Lower lobe of right lung (tissue), 2 donors: ENCODE results near the gene ZNF18. TPM values are rescaled to one million over a fixed set of nuclear protein-coding genes. Genes with fewer than 3 reads are reported as not detected.

Source experiments
- ATAC-seq, 2 donors: fragments of 200-7000 bp; cut with Tn5 transposase; one replicate each; pipeline ENCODE4 v1.9.1; 2020 to 2022; ENCODE audit warnings: mild to moderate bottlenecking in 2 of 2, moderate library complexity in 2 of 2
- DNase-seq: peaks from one replicate; pipeline ENCODE4 v3.0.0-alpha.2; 2020
- H3K27ac ChIP-seq: fragments of 200-600 bp; one replicate; pipeline ENCODE4 v1.8.0; 2022
- H3K27me3 ChIP-seq: fragments of 200-600 bp; one replicate; pipeline ENCODE4 v1.8.0; 2022; ENCODE audit warnings: low read depth
- H3K36me3 ChIP-seq: fragments of 200-600 bp; one replicate; pipeline ENCODE4 v1.8.0; 2022; ENCODE audit warnings: mild to moderate bottlenecking
- H3K4me1 ChIP-seq: fragments of 200-600 bp; one replicate; pipeline ENCODE4 v1.8.0; 2022
- H3K4me3 ChIP-seq: fragments of 200-600 bp; one replicate; pipeline ENCODE4 v1.8.0; 2022; ENCODE audit warnings: mild to moderate bottlenecking
- H3K9me3 ChIP-seq: fragments of 200-600 bp; one replicate; pipeline ENCODE4 v1.8.0; 2022
- intact Hi-C: fragments of 100-400 bp; cut with DNase I; formaldehyde crosslinking; loops from one replicate; pipeline ENCODE4 v1.11.0; 2022
- total RNA-seq: library from RNA; stranded (reverse); fragmentation: NEBNext Ultra II Directional; extraction: Animal tissue kit (Norgen Biotek cat#: 25700); gene quantifications from one replicate; pipeline ENCODE4 v1.2.1, GENCODE V29; 2021
- TF ChIP-seq, protein P1 (sequence below): fragments of 200-600 bp; IDR thresholded peaks from one replicate; pipeline ENCODE4 v1.8.0; 2022; ENCODE audit warnings: antibody characterized with exemption, mild to moderate bottlenecking
- donor health status: DM: no; HTN: yes; CAD: no; lungs with severe emphysema.

The ZNF18 gene
- total RNA-seq, 1 donor from 2014 or later, result 7.2 TPM

DNA sequence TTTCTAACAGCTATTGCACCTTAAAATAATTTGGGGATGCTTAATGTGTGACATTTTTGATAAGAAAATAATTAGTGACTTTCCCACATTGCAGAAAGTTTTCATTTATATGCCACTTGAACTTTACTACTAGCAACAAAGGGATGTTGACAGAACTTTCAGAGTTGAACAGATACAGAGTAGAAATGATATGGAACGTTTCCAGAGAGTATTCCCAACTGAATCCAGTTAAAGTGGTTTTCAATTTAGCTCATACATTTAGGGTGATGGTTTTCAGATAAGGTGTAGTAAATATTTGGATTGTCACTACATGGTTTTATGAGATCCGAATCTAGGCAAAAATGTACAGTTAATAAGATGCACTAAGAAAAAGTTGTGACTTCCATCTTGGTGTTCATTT lies 40.7 kb upstream of the ZNF18 start:
- no peaks in the 10 kb centered on the region for H3K27me3 ChIP-seq
- H3K27ac ChIP-seq, result no peak overlapping the region
- no peak overlapping the region for H3K4me3 ChIP-seq
- no peaks in the 10 kb centered on the region for H3K36me3 ChIP-seq
- TF ChIP-seq, protein P1, sequence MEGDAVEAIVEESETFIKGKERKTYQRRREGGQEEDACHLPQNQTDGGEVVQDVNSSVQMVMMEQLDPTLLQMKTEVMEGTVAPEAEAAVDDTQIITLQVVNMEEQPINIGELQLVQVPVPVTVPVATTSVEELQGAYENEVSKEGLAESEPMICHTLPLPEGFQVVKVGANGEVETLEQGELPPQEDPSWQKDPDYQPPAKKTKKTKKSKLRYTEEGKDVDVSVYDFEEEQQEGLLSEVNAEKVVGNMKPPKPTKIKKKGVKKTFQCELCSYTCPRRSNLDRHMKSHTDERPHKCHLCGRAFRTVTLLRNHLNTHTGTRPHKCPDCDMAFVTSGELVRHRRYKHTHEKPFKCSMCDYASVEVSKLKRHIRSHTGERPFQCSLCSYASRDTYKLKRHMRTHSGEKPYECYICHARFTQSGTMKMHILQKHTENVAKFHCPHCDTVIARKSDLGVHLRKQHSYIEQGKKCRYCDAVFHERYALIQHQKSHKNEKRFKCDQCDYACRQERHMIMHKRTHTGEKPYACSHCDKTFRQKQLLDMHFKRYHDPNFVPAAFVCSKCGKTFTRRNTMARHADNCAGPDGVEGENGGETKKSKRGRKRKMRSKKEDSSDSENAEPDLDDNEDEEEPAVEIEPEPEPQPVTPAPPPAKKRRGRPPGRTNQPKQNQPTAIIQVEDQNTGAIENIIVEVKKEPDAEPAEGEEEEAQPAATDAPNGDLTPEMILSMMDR, result no peak
- H3K4me1 ChIP-seq, result no peaks in the 10 kb centered on the region
- ATAC-seq, result no peak
- intact Hi-C loops, result no loop called here
- H3K9me3 ChIP-seq, result no peaks in the 10 kb centered on the region
- DNase-seq, result no peak

DNA sequence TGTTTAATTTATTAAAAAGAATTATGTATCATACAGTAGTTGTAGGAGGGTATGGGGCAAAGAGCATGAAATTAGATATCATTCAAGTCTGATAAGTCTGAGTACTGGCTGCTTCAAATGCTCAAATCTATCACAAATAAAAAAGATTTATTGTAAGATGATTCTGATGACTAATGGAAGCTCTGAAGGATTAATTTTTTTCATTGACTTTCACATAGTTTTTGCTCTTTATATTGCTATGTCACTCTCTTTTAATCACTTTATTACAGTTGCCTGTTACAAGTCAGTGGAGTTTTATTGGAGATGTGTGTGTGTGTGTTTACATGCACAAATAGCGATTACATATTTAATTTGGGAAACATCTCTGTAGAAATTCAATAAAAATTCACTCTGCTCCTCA lies 38.4 kb upstream of the ZNF18 start:
- Histone ChIP-seq H3K9me3 (no peaks in the 10 kb centered on the region), H3K4me1 (peaks cover 10% of the 10 kb centered on the region), H3K27ac (no peak overlapping the region), H3K4me3 (no peak overlapping the region), H3K36me3 (no peaks in the 10 kb centered on the region), H3K27me3 (no peaks in the 10 kb centered on the region)
- ATAC-seq, result no peak
- TF ChIP-seq, protein P1, result no peak
- intact Hi-C loops, result no loop called here
- DNase-seq, result no peak

DNA sequence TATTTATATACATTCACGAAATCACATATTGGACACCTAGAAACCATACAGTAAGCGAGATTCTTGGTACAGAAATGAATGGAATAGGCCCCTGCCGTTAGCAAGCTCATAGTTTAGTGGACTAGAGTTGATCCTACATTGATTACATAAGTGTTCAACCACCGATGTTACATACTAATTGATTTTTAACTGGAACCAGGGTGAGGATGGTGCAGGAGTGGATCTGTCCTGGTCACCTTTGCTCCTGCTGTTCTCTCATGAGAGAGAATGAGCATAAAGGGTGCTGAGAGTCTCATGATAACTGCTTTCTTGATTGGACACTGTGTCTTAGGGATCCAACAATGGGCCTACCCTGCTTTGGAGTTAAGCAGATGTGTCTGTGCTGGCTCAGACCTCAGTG lies 37.3 kb upstream of the ZNF18 start:
- ATAC-seq (no peak), DNase-seq (no peak)
- H3K9me3 ChIP-seq, result no peaks in the 10 kb centered on the region
- no peaks in the 10 kb centered on the region for H3K36me3 ChIP-seq
- intact Hi-C loops, result no loop called here
- no peak overlapping the region for H3K4me3 ChIP-seq
- H3K27ac ChIP-seq, result no peak overlapping the region
- peaks cover 11% of the 10 kb centered on the region for H3K4me1 ChIP-seq
- TF ChIP-seq, protein P1, result no peak
- no peaks in the 10 kb centered on the region for H3K27me3 ChIP-seq

DNA sequence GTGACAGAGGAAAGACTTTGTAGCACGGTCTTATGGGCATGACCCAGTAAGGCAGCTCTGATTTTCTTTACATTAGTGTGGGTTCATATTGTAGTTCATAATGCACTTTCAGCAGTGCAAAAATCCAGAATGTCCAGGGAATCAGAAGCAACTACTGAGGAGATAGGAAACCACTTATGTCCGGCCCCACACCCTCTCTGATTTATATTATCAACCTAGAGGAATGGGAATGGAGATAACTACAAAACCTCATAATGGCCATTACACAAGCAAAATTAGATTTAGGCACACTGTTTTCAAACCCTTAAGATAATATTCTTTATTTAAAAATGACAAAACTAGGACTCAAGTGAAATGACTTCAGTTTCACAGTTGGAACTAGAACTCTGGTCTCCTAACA lies 31.3 kb upstream of the ZNF18 start:
- TF ChIP-seq, protein P1, result no peak
- no peaks in the 10 kb centered on the region for H3K36me3 ChIP-seq
- DNase-seq (no peak), ATAC-seq (no peak)
- no peak overlapping the region for H3K27ac ChIP-seq
- intact Hi-C loops, result no loop called here
- H3K4me3 ChIP-seq, result no peak overlapping the region
- H3K4me1 ChIP-seq, result peaks cover 30% of the 10 kb centered on the region
- no peaks in the 10 kb centered on the region for H3K27me3 ChIP-seq
- no peaks in the 10 kb centered on the region for H3K9me3 ChIP-seq

DNA sequence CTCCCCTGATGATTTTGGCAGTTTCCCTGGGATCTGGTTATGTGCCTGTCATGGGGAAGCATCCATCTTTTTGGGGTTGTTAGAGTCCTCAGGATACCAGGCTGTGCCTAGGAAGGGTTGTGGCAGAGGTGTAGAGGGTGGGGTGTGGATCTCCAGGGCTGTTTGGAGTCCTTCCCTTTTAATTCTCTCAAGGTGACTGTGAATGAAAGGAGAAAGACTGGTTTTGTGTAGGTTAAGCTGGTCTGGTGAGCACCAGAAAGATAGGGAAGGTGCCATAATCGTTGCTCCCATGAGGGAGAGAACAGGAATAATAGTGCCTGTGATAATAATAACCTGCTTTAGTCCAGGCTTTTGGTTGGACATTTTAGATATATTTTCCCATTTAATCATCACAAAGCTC lies 30.4 kb upstream of the ZNF18 start:
- ATAC-seq, result no peak
- no peaks in the 10 kb centered on the region for H3K27me3 ChIP-seq
- intact Hi-C loops, result no loop called here
- H3K4me3 ChIP-seq, result no peak overlapping the region
- H3K4me1 ChIP-seq, result peaks cover 34% of the 10 kb centered on the region
- DNase-seq, result no peak
- no peaks in the 10 kb centered on the region for H3K9me3 ChIP-seq
- TF ChIP-seq, protein P1, result no peak
- no peaks in the 10 kb centered on the region for H3K36me3 ChIP-seq
- no peak overlapping the region for H3K27ac ChIP-seq

DNA sequence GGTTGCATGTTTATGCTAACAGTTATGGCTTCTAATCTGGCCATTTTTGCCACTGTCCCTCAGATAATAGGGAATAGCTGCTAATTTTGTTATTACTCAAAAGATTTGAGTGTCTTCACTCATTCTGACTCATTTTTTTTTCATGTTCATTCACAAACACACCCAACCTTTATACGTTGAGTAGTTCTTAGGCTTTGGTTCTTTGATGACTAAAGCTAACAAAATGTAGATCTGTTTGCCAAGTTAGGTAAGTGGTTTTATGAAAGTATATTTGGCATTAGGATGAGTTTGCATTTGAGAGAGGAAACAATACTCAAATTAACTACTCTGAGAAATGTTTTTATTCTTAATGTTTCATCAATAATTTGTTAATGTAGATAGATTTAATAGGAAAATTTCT lies 27.1 kb upstream of the ZNF18 start:
- H3K4me3 ChIP-seq, result no peak overlapping the region
- TF ChIP-seq, protein P1, result no peak
- no peaks in the 10 kb centered on the region for H3K27me3 ChIP-seq
- H3K36me3 ChIP-seq, result no peaks in the 10 kb centered on the region
- no peaks in the 10 kb centered on the region for H3K9me3 ChIP-seq
- peaks cover 37% of the 10 kb centered on the region for H3K4me1 ChIP-seq
- no peak overlapping the region for H3K27ac ChIP-seq
- ATAC-seq (peak in 1 of 2 donors; percentile 47), DNase-seq (no peak)
- intact Hi-C loops, result no loop called here
